ENCODE results near the gene PCDH15.

- no peak for TF ChIP-seq CTCF (IDR thresholded peaks at IDR 0.05)
- no peak for TF ChIP-seq EP300 (IDR thresholded peaks at IDR 0.05)
Observed at GRCh38 chr10:54550016-54550415, 251.0 kb downstream of the PCDH15 start.
